Renal pelvis (tissue), 4 donors: ENCODE data around the gene AP5B1. TPM values are rescaled to one million over a fixed set of nuclear protein-coding genes. Genes with fewer than 3 reads are reported as not detected.

Experiments
- DNase-seq: peaks from one replicate; pipeline ENCODE4 v3.0.0-alpha.2; 2013
- polyA plus RNA-seq, 3 donors: library from polyadenylated mRNA; unstranded; fragments of 120-200 nt; gene quantifications; one replicate each; pipeline ENCODE4 v1.2.1, GENCODE V29; 2013; ENCODE audit not compliant: insufficient read length in 3 of 3

The AP5B1 gene
- polyA plus RNA-seq, 3 donors = 7.9 to 10.9 (median 10.8) TPM

GRCh38 chr11:65803797-65804492 lies 23.2 kb upstream of the AP5B1 start:
- DNase-seq = no peak

DNA sequence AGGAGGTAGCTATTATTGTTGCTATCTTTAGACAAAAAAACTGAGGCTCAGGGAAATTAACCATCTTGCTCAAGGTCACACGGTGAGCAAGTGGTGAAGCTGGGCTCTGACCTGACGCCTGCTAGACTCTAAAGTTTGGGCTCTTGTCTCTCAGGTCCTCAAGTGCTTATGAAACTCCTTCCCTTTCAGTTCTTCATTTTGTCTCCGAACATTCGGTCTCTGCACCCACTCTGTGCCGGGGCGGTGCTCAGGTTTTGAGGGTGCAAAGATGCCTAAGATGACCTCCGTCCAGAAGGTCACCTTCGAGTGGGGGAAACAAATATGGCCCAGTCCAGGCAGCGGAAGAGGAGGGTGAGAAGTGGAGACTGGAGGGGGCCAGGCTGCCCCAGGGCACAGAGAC lies 22.1 kb upstream of the AP5B1 start:
- DNase-seq = no peak

GRCh38 chr11:65801153-65801987 lies 20.6 kb upstream of the AP5B1 start:
- DNase-seq = no peak

DNA sequence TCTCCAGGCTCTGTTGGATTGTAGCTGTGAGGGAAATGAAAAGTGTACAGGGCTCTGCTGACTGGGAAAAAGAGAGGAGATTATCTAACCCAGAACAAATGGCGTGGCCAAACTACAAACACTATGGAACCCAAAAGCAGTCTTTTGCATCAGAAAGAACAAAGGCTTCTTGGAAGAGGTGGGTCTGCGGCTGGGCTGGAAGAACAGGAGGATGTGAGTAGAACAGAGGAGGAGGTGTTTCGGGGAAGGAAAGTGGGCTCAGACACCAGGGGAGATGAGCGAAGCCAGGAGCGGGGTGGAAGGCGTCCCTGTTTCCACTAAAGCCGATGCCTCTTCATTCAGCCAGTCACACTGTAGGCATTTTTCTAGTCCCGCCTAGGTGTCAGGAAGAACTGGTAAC lies 18.1 kb upstream of the AP5B1 start:
- no peak for DNase-seq

GRCh38 chr11:65797711-65798110 lies 16.9 kb upstream of the AP5B1 start:
- DNase-seq = no peak

- DNase-seq = no peak
Measured at GRCh38 chr11:65796726-65797601, 16.2 kb upstream of the AP5B1 start.

DNA sequence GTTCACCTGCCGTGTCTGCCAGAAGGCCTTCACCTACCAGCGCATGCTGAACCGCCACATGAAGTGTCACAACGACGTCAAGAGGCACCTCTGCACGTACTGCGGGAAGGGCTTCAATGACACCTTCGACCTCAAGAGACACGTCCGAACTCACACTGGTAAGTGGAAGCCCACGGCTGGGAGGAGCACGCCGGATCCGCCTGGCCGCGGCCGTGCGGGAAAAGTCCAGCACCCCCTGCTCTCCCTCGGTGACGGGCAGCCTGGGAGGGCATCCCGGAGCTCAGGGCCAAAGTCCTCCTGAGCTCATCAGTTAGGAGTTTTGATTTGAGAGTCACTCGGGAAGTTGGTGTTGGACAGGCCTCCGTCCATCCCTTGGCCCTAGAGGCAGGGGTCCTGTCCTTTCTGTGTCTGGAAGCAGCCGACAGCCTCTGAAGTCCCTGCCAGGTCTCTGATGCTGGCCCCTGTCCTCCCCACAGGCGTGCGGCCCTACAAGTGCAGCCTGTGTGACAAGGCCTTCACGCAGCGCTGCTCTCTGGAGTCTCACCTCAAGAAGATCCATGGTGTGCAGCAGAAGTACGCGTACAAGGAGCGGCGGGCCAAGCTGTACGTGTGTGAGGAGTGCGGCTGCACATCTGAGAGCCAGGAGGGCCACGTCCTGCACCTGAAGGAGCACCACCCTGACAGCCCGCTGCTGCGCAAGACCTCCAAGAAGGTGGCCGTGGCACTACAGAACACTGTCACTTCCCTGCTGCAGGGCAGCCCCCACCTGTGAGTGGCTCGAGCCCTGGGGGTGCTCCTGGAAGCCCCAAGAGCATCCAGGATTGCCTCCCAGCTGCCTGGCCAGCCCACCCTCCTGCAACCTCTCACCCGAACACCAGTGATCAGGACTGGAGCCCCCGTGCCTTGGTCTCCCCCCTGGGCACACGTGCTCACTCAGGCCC lies 14.1 kb upstream of the AP5B1 start:
- DNase-seq = no peak

DNA sequence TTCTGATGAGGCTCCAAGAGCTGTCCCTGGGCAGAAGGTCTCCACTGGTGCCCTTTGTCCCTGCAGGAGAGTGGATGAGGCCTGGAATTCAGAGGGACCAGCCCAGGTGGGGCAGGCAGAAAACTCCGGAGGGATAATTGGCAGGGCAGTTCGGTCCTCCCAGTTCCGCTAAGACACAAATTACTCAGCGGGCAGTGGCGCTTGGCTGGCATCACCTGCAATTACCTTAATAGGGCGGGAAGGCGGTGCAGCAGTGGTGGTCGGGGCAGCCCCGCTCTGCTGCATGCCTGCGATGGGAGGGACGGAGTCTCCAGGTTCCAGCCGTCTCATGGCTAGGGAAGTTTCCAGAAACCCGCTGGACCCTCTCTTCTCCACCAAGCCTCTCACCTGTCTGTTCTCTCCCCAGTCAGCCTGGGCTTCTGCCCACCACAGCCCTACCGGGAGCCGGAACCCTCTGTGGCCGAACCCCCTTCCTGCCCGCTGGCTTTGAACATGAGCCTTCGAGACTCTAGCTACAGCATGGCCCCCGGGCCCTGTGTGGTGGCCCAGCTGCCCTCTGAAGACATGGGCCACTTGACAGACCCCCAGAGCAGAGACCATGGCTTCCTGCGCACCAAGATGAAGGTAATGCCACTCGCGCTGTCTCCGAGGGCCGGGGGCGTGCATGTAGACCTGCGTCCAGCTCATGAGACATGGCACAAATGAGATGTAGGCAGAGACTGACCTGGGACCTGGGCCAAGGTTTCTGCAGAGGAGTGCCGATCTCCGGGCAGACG lies 13.0 kb upstream of the AP5B1 start:
- no peak for DNase-seq

GRCh38 chr11:65793144-65793581 lies 12.4 kb upstream of the AP5B1 start:
- no peak for DNase-seq

- DNase-seq = no peak
Measured at GRCh38 chr11:65792456-65792855, 11.7 kb upstream of the AP5B1 start.

DNA sequence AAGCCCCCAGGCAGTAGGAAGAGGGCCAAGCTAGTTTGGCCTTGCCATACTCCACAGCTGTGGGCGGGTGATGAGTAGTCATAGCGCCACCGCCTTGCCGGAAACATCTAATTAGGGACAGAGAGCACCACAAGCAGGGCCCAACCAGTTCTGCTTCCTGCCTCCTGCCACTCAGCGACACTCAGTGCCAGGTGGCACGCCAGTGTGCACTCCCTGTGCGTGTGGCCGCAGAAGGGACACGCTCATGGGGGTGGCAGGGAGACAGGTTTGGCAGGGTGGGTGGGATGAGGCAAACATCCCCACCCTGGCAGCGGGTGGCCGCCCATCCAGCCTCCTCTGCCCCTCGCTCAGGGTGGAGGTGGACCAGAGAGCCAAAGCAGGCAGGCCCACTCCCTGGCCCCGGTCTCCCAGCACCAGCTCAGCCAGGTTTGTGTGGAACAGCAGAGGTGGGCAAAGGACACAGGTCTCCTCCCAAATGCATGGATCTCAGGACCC lies 11.0 kb upstream of the AP5B1 start:
- DNase-seq = no peak

- no peak for DNase-seq
Measured at GRCh38 chr11:65790902-65791650, 10.3 kb upstream of the AP5B1 start.

DNA sequence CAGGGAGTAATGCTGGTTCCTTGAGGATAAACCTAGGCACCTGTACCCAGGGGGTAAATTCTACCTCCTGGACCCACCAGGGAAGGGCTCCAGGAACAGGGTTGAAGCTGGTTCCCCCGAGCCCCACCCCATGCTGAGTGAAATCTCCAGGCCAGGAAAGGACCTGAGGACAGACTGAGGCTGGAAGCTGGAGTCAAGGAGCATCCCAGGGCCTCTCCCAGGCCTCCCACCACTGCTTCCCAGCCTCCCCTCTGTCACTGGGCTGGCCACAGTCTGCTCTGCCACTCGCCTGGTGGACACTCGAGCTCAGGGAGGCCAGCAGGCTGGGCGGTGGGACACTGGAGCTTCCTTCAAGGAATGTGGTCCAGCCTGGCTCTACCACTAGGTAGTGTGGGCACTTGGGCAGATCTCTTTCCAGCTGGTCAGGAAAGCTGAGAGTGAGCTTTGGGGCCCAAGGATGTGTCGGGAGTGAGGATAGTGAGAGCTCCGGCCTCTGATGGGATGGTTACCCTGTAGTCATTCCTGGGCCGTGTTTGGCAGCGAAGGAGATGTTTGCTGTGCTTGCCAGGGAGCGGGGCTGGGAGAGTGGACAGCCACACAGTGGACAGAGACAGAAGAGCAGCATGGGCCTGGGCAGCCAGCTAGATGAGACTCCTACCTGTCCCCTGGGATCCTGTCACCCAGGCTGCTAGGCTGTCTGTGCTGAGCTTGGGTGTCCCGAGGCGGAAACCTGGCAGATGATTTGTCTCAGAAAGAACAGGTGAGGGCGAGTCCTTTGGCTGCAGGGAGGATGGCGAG lies 9.5 kb upstream of the AP5B1 start:
- no peak for DNase-seq

DNA sequence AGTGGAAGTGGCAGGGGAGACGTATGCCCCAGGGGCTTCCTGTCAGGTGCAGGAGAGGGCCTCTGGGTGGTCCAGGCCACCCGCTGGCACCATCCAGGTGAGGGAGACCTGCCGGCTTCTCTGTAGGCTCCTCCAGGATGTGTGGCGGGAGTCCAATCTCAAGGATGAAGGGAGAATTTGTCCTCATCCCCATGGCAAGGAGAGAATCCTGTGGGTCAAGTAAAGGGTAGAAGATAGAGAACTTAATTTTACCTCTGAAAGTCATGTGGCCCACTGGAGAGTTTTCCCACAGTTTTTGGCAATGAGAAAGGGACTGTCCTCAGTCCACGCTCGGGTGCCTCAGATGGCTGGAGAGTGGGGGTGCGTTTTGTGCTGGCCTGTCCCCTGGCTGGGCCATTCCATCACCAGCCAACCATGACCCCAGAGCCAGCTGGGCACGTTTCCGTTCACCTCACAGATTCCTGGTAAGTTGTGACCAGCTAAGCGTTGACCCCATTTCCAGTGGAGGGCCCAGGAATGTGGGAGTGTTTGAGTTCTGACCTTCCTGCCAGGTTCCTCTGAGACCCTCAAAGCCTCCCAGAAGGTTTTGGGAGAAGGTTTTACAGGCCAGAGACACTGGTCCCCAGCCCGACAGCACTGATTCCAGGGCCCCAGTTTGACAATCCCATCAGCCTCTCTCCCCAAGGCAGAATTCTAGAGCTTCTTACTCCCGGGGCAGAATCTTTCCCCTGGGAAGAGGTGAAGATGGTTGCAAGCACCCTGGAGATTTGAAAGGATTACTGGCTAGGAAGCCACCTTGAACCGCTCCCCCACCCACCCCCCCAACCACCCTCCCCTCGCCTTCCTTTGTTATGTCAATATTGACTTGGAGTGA lies 8.7 kb upstream of the AP5B1 start:
- DNase-seq = peak; percentile 63

- no peak for DNase-seq
Measured at GRCh38 chr11:65788821-65789220, 8.0 kb upstream of the AP5B1 start.

GRCh38 chr11:65787649-65788622 lies 7.2 kb upstream of the AP5B1 start:
- peak; percentile 73 for DNase-seq
